Astrocyte of the spinal cord (primary cell): ENCODE measurements around the gene LEMD1.
"Not testable (repeated sequence)": the region's sequence is repeated elsewhere in the genome, so short reads cannot be mapped to it uniquely, and the experiment has no call there.

Source experiments
- DNase-seq: peaks from one replicate; pipeline ENCODE4 v3.0.0; 2011; ENCODE audit warnings: low read depth, low spot score
- H3K4me3 ChIP-seq: 2 replicates; pipeline ENCODE4 v1.5.1; 2011; ENCODE audit warnings: low read depth, mild to moderate bottlenecking, low read length, moderate library complexity
- CTCF ChIP-seq: IDR thresholded peaks from 2 replicates; pipeline ENCODE4 v1.5.1; 2012; ENCODE audit warnings: low read depth, mild to moderate bottlenecking, low read length, inconsistent platforms
- in situ Hi-C: cut with HindIII; loops from 2 replicates; pipeline ENCODE4 v1.10.0; 2017; ENCODE audit warnings: low sequenced_read_pairs

The LEMD1 gene

GRCh38 chr1:205417870-205418635 is 3.8 kb downstream of the LEMD1 start:
- TF ChIP-seq CTCF: no peak
- DNase-seq: no peak
- in situ Hi-C loops: no loop called here
- H3K4me3 ChIP-seq: no peak overlapping the region

- TF ChIP-seq CTCF: no peak
- no peak for DNase-seq
- H3K4me3 ChIP-seq: no peak overlapping the region
- in situ Hi-C loops: no loop called here
These were observed 5.5 kb downstream of the LEMD1 start for GRCh38 chr1:205416322-205416721.

GRCh38 chr1:205410581-205411298 is 11.1 kb downstream of the LEMD1 start:
- no peak overlapping the region for H3K4me3 ChIP-seq
- no peak for DNase-seq
- in situ Hi-C loops: no loop called here
- no peak for TF ChIP-seq CTCF

- in situ Hi-C loops: no loop called here
- TF ChIP-seq CTCF: no peak
- H3K4me3 ChIP-seq: no peak overlapping the region
- DNase-seq: no peak
These were observed 13.9 kb downstream of the LEMD1 start for GRCh38 chr1:205407970-205408369.

GRCh38 chr1:205406252-205406651 is 15.6 kb downstream of the LEMD1 start:
- DNase-seq, H3K4me3 ChIP-seq, in situ Hi-C loops: not testable (repeated sequence)

GRCh38 chr1:205404484-205404883 is 17.4 kb downstream of the LEMD1 start:
- H3K4me3 ChIP-seq, in situ Hi-C loops, DNase-seq: not testable (repeated sequence)

GRCh38 chr1:205398586-205398985 is 23.3 kb downstream of the LEMD1 start:
- in situ Hi-C loops: no loop called here
- H3K4me3 ChIP-seq: no peak overlapping the region
- DNase-seq: no peak
- TF ChIP-seq CTCF: no peak
